Pancreas (tissue), 10 donors: ENCODE data around the gene RNF14. TPM values are rescaled to one million over a fixed set of nuclear protein-coding genes. Genes with fewer than 3 reads are reported as not detected.

Experiments used
- ATAC-seq, 4 donors: fragments of 200-7000 bp; cut with Tn5 transposase; one replicate each; pipeline versions ENCODE4 v1.8.0 to v1.9.1; 2020; ENCODE audit warnings: mild to moderate bottlenecking in 4 of 4, moderate library complexity in 4 of 4
- DNase-seq, 6 donors: peaks; one replicate each; pipeline ENCODE4 v3.0.0-alpha.2; 2020
- FAIRE-seq: peaks from 2 replicates; lab custom pipeline; 2012; peaks lifted over from hg19 to GRCh38; lab: Jason Lieb, UNC
- H3K27ac ChIP-seq, 4 donors: fragments of 200-600 bp; sonication (generic); 1 replicate in 3 of 4; 2 replicates in 1 of 4; pipeline versions ENCODE4 v1.5.0 to v1.8.0; 2020
- H3K27me3 ChIP-seq, 4 donors: fragments of 200-600 bp; one replicate each; pipeline ENCODE4 v1.8.0; 2021
- H3K36me3 ChIP-seq, 3 donors: fragments of 200-600 bp; sonication (generic) in 1 of 3; one replicate each; pipeline versions ENCODE4 v1.5.0 to v1.8.0; 2020 to 2021
- H3K4me1 ChIP-seq, 3 donors: fragments of 200-600 bp; one replicate each; pipeline ENCODE4 v1.8.0; 2021
- H3K4me3 ChIP-seq, 4 donors: fragments of 200-600 bp; sonication (generic) in 2 of 4; one replicate each; pipeline versions ENCODE4 v1.5.0 to v1.8.0; 2020 to 2021
- H3K9me3 ChIP-seq, 4 donors: fragments of 200-600 bp; one replicate each; pipeline ENCODE4 v1.8.0; 2021
- WGBS, 2 donors: extraction: QIAGEN DNeasy Blood & Tissue Kit; methylation state at CpG; one replicate each; pipeline ENCODE4 v1.1.7; 2013; 5-methylcytosine and 5-hydroxymethylcytosine counted together
- intact Hi-C, 3 donors: fragments of 100-400 bp; cut with DNase I; formaldehyde crosslinking; loops; one replicate each; pipeline versions ENCODE4 v1.11.1 to v1.14.2; 2022
- polyA plus RNA-seq, 2 donors: library from polyadenylated mRNA; stranded (reverse); fragments of 200-250 nt; gene quantifications; one replicate each; pipeline ENCODE4 v1.2.3, GENCODE V29; 2013
- total RNA-seq, 6 donors: library from RNA; stranded (reverse); fragmentation: NEBNext Ultra II Directional in 4 of 6; extraction: Animal tissue kit (Norgen Biotek cat#: 25700) in 4 of 6; gene quantifications; one replicate each; pipeline versions ENCODE4 v1.2.1 to v1.2.4, GENCODE V29; 2021 to 2023
- TF ChIP-seq, protein P1 (sequence below), 4 donors: fragments of 200-600 bp; sonication (generic) in 3 of 4; IDR thresholded peaks; one replicate each; pipeline versions ENCODE4 v1.5.0 to v1.8.0; 2021; ENCODE audit warnings: antibody characterized with exemption in 4 of 4
- donor health status: healthy with polysubstance abuse.
- donor health status: DM: no; HTN: no; CAD: no; lungs with moderate emphysema.
- donor health status: DM: no; HTN: no; CAD: no.
- donor health status: control.
- donor health status: control.
- donor health status: Bipolar disorder and iron deficiency.
- donor health status: DM: yes; HTN: yes; CAD: no.
- donor health status: DM: no; HTN: no; CAD: no.
- donor health status: DM: no; HTN: no; CAD: no.
- donor health status: DM: yes; HTN: yes; CAD: no.

RNF14 gene
- total and polyA plus RNA-seq, 8 donors, result 7.8 to 30.4 (median 19.8) TPM

DNA sequence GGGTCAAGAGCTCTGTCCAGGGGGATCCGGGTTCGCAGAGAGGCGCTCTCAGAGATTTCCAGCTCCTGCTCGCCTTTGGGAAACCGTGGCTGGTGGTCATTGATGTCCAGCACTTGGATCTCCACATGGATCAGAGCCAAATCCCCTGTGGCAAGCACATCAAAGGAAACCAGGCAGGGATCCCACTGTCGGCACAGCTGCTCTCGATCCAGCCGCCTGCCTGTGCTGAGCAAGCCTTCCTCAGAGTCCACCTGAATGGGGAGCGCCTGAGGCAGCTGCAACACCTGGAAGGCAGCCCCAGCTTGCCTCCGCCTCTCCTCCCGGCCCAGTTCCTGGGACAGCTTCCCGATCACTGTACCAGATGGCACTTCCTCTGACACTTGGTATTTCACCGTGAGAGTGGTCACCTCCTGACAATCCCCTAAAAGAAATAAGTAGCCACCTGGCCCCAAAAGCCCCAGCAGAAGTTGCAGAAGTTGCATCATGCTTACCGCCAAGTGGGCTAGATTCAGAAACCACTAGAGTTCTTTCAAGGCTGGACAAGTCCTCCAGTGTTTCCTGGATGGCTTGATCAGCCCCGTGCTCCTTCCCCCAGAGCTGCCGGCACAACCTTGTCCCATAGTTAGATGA is 11.4 kb upstream of the RNF14 start:
- no peak for FAIRE-seq
- DNase-seq, result no peak
- TF ChIP-seq, protein P1, sequence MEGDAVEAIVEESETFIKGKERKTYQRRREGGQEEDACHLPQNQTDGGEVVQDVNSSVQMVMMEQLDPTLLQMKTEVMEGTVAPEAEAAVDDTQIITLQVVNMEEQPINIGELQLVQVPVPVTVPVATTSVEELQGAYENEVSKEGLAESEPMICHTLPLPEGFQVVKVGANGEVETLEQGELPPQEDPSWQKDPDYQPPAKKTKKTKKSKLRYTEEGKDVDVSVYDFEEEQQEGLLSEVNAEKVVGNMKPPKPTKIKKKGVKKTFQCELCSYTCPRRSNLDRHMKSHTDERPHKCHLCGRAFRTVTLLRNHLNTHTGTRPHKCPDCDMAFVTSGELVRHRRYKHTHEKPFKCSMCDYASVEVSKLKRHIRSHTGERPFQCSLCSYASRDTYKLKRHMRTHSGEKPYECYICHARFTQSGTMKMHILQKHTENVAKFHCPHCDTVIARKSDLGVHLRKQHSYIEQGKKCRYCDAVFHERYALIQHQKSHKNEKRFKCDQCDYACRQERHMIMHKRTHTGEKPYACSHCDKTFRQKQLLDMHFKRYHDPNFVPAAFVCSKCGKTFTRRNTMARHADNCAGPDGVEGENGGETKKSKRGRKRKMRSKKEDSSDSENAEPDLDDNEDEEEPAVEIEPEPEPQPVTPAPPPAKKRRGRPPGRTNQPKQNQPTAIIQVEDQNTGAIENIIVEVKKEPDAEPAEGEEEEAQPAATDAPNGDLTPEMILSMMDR (IDR thresholded peaks at IDR 0.05), result no peak
- peak overlapping the region in 1 of 4 donors; percentile 12 for H3K4me3 ChIP-seq
- peaks cover 0 to 3% (median 0%) of the 10 kb centered on the region in 3 donors for H3K4me1 ChIP-seq
- no peak overlapping the region for H3K27ac ChIP-seq
- no peaks in the 10 kb centered on the region for H3K27me3 ChIP-seq
- intact Hi-C loops, result loop anchor here in 2 of 3 donors (5.0 to 10.0 kb wide), 3 partner anchors 73 to 270 kb away; no protein-coding TSS in a partner anchor
- 61 to 66% methylated on average over 16 of the region's 16 CpGs for WGBS, 2 donors
- no peaks in the 10 kb centered on the region for H3K36me3 ChIP-seq
- no peak for ATAC-seq
- H3K9me3 ChIP-seq, result no peaks in the 10 kb centered on the region

DNA sequence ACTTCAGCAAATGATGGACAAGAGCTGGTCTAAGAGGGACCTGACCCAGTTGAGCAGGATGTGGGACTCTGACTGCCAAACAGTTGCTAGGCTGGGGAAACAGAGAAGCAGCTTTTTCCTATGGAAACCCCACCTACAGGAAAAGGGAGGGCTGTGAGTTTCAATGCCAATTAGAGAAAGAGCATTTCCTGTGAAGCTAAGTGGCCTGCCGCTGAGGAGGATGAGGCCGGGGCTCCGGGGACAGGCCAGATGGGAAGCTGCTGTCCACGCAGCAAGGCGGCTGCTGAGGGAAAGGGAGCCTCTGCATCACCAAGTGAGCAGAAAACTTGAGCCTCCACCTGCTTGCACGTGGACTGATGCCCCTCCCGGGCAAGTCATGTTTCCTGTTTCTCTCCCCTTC is 10.8 kb upstream of the RNF14 start, which contains the start of gene PCDH12:
Gene PCDH12 (minus strand): TSS at position 90 of the 400 bp plus-strand sequence. CDS start 351 bp downstream, outside the sequence.
- Histone ChIP-seq H3K27me3 (no peaks in the 10 kb centered on the region), H3K27ac (no peak within 1 kb of the TSS), H3K36me3 (no peaks in the 10 kb centered on the region), H3K9me3 (no peaks in the 10 kb centered on the region), H3K4me1 (peaks cover 0 to 3% (median 0%) of the 10 kb centered on the region in 3 donors), H3K4me3 (peak within 1 kb of the TSS in 1 of 4 donors; percentile 12)
- WGBS, 2 donors, result 43 to 56% methylated on average over 7 of the region's 7 CpGs
- DNase-seq (no peak), ATAC-seq (peak in 1 of 4 donors; percentile 22), FAIRE-seq (no peak)
- TF ChIP-seq, protein P1 (IDR thresholded peaks at IDR 0.05), result no peak
- intact Hi-C loops, result loop anchor here in 2 of 3 donors (5.0 to 10.0 kb wide), 3 partner anchors 73 to 271 kb away; no protein-coding TSS in a partner anchor

- H3K4me3 ChIP-seq, result no peak overlapping the region
- TF ChIP-seq, protein P1 (IDR thresholded peaks at IDR 0.05), result no peak
- DNase-seq, result no peak
- no peaks in the 10 kb centered on the region for H3K36me3 ChIP-seq
- intact Hi-C loops, result loop anchor here in 2 of 3 donors (5.0 to 10.0 kb wide), 3 partner anchors 74 to 271 kb away; no protein-coding TSS in a partner anchor
- peak in 1 of 4 donors; percentile 17 for ATAC-seq
- no peak for FAIRE-seq
- H3K4me1 ChIP-seq, result peaks cover 0 to 3% (median 0%) of the 10 kb centered on the region in 3 donors
- H3K27ac ChIP-seq, result no peak overlapping the region
- 58 to 68% methylated on average over 8 of the region's 8 CpGs for WGBS, 2 donors
- no peaks in the 10 kb centered on the region for H3K9me3 ChIP-seq
- no peaks in the 10 kb centered on the region for H3K27me3 ChIP-seq
These were observed 10.2 kb upstream of the RNF14 start for GRCh38 chr5:141958546-141959172.

DNA sequence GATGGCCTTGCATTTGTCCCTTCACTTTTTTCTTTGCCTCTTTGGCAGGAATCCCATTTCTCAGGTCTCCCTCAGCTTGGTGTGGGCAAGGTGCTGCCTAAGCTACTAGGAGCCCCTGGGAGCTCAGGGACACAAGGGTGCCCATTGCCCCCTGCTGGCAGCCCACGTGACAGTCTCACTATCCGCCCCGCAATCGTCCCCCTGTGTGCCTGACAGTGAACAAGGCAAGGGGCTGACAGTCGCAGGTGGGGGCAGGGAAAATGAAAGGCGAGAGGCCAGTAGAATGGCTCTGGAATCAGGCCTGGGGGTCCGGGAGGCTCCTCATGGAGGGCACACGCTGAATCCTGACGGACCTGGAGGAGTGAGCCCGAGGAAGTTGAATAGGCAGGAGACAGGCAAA is 8.9 kb upstream of the RNF14 start:
- 46 to 54% methylated on average over 10 of the region's 10 CpGs for WGBS, 2 donors
- DNase-seq (peak in 2 of 6 donors; percentile 37 to 73), ATAC-seq (peak in 3 of 4 donors; percentile 34 to 39 (median 37)), FAIRE-seq (no peak)
- intact Hi-C loops, result no loop called here
- H3K4me1 ChIP-seq, result peaks cover 0 to 3% (median 0%) of the 10 kb centered on the region in 3 donors
- no peak overlapping the region for H3K4me3 ChIP-seq
- TF ChIP-seq, protein P1 (IDR thresholded peaks at IDR 0.05), result no peak
- no peaks in the 10 kb centered on the region for H3K27me3 ChIP-seq
- H3K27ac ChIP-seq, result no peak overlapping the region
- no peaks in the 10 kb centered on the region for H3K36me3 ChIP-seq
- H3K9me3 ChIP-seq, result no peaks in the 10 kb centered on the region
